ENCODE data around the gene GDI2. TPM values are rescaled to one million over a fixed set of nuclear protein-coding genes. Genes with fewer than 3 reads are reported as not detected.

The GDI2 gene
- total and polyA plus RNA-seq, 2 of the 13 experiments (the other 11 are each of a cell fraction or from before 2014, with no cell fraction given), result 153 to 477 TPM

GRCh38 chr10:5818048-5818331 is 4.8 kb upstream of the GDI2 start:
- no peak overlapping the region for H3K4me3 ChIP-seq (replicated peaks in 1 of 3; ENCODE audit: insufficient read depth in 1 of 3, low read depth in 2 of 3, low read length in 3 of 3)
- H4K20me1 ChIP-seq (ENCODE audit: insufficient read depth, low read length), result no peaks in the 10 kb centered on the region
- ChIA-PET POLR2A (interaction anchor here (1.3 to 1.6 kb wide), 3 partner anchors 8 to 20 kb away, joined by 3 to 4 read pairs (median 3); no protein-coding TSS in a partner anchor), CTCF (ENCODE audit: low intra/inter-chr PET ratio, low total read pairs) (no interaction called here)
- no peak for FAIRE-seq
- H2AFZ ChIP-seq (ENCODE audit: low read length), result no peak overlapping the region
- no peak for ATAC-seq
- H3K36me3 ChIP-seq (replicated peaks in 1 of 2; ENCODE audit: control insufficient read depth in 1 of 2, insufficient read depth in 2 of 2, low read length in 2 of 2), result no peaks in the 10 kb centered on the region
- H3K4me2 ChIP-seq (ENCODE audit: low read depth, low read length), result peak overlapping the region; percentile 48
- peaks cover 54% of the 10 kb centered on the region for H3K4me1 ChIP-seq (ENCODE audit: insufficient read depth, low read length)
- no peak for TF ChIP-seq ZNF34 (CRISPR knock-in tag; IDR thresholded peaks at IDR 0.05; ENCODE audit: borderline replicate concordance)
- TF ChIP-seq TBX2 (CRISPR knock-in tag; IDR thresholded peaks at IDR 0.05; ENCODE audit: borderline replicate concordance), result no peak
- TF ChIP-seq SMAD3 (CRISPR knock-in tag; IDR thresholded peaks at IDR 0.05), result no peak
- TF ChIP-seq, protein P1, sequence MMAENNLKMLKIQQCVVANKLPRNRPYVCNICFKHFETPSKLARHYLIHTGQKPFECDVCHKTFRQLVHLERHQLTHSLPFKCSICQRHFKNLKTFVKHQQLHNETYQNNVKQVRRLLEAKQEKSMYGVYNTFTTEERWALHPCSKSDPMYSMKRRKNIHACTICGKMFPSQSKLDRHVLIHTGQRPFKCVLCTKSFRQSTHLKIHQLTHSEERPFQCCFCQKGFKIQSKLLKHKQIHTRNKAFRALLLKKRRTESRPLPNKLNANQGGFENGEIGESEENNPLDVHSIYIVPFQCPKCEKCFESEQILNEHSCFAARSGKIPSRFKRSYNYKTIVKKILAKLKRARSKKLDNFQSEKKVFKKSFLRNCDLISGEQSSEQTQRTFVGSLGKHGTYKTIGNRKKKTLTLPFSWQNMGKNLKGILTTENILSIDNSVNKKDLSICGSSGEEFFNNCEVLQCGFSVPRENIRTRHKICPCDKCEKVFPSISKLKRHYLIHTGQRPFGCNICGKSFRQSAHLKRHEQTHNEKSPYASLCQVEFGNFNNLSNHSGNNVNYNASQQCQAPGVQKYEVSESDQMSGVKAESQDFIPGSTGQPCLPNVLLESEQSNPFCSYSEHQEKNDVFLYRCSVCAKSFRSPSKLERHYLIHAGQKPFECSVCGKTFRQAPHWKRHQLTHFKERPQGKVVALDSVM (CRISPR knock-in tag; IDR thresholded peaks at IDR 0.05), result peak; percentile 1; the same call in 1 of the 2 replicates
- TF ChIP-seq MZF1 (CRISPR knock-in tag; IDR thresholded peaks at IDR 0.05; ENCODE audit: borderline replicate concordance), result no peak
- no peak for TF ChIP-seq NFATC3 (CRISPR knock-in tag; IDR thresholded peaks at IDR 0.05)
- TF ChIP-seq ZNF432 (CRISPR knock-in tag; IDR thresholded peaks at IDR 0.05; ENCODE audit: borderline replicate concordance), result no peak
- H3K27me3 ChIP-seq (ENCODE audit: control insufficient read depth in 1 of 2, insufficient read depth in 2 of 2, low read length in 2 of 2), result no peaks in the 10 kb centered on the region
- H3K79me2 ChIP-seq (ENCODE audit: insufficient read depth, low read length), result peaks cover 6% of the 10 kb centered on the region
- WGBS (ENCODE audit: low lambda C conversion rate), result 65% methylated on average over 2 of the region's 2 CpGs
- H3K9ac ChIP-seq (ENCODE audit: insufficient read depth, low read depth, low read length), result no peak overlapping the region
- no peak for DNase-seq (ENCODE audit: low spot score)
- no peaks in the 10 kb centered on the region for H3K9me3 ChIP-seq (ENCODE audit: low read length)
- intact Hi-C loops (cut with micrococcal nuclease; ENCODE audit: unreplicated experiment), result no loop called here
- in situ Hi-C loops (cut with HindIII; ENCODE audit: extremely low pct_ligation_motif_present, low pct_unique_long_range_greater_than_20kb), result loop anchor here (10.0 kb wide), 1 partner anchor 57 kb away; no protein-coding TSS in a partner anchor
- no peak overlapping the region for H3K27ac ChIP-seq (ENCODE audit: extremely low read length, insufficient read depth, low read length)
- no TSS peak for BruUV-seq (replicated peaks)
